HG03064 (cell line): ENCODE results near the gene SLC1A4.

Experiments used
- ATAC-seq: cut with Tn5 transposase; IDR thresholded peaks from one replicate; pipeline ENCODE4 v1.9.1; 2021; ENCODE audit warnings: low read depth; ENCODE audit not compliant: unreplicated experiment

The SLC1A4 gene

GRCh38 chr2:65069439-65069824 is 80.2 kb downstream of the SLC1A4 start:
- no peak for ATAC-seq

- ATAC-seq = no peak
Observed at GRCh38 chr2:65070172-65070830, 81.1 kb downstream of the SLC1A4 start.

DNA sequence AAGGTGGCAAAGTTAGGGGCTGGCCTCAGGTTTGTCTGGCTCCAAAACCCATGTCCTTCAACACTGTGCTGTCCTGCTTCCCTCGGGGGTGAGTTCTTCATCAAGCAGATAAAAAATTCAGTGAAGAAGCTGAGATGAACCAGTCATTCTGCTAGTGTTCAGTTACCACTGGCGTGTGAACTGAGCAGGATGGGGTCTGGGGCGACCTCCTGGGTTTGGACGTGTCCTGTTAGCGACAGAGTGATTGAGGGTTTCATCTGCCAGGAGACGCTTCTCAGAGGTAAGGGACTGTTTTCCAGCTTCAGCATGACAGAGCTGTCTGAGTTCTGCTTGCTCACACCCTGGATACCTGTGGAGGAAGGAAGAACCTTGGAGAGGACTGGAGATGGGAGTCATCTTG is 81.7 kb downstream of the SLC1A4 start:
- ATAC-seq = no peak

DNA sequence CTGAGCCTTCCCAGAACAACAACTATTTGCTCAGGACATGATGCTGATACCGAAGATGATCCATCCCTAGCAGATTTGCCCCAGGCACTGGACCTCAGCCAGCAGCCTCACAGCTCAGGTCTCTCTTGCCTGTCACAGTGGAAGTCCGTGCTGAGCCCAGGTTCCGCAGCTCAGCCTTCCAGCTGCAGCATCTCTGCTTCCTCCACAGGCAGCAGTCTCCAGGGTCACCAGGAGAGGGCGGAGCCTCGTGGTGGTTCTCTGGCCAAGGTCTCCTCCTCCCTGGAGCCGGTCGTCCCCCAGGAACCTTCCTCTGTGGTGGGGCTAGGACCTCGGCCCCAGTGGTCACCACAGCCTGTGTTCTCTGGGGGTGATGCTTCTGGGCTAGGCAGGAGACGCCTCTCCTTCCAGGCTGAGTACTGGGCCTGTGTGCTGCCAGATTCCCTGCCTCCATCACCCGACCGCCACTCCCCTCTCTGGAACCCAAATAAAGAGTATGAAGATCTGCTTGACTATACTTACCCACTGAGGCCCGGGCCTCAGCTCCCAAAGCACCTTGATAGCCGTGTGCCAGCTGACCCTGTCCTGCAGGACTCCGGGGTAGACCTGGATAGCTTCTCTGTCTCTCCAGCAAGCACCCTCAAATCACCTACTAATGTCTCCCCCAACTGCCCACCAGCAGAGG is 82.4 kb downstream of the SLC1A4 start:
- no peak for ATAC-seq

GRCh38 chr2:65072181-65072970 is 83.2 kb downstream of the SLC1A4 start:
- no peak for ATAC-seq
